AG09319 (cell line): Measurements from ENCODE around the gene SLX9.
A peak's percentile ranks its signal among the peaks of the same experiment; 100 is the strongest.

Source experiments
- DNase-seq: peaks from one replicate; pipeline ENCODE4 v3.0.0-alpha.2; 2010; ENCODE audit warnings: low read depth; ENCODE audit errors: extremely low read depth
- CTCF ChIP-seq: IDR thresholded peaks from 2 replicates; pipeline ENCODE4 v1.5.1; 2011; ENCODE audit warnings: low read depth, mild to moderate bottlenecking, inconsistent platforms, low read length, moderate library complexity

The SLX9 gene

GRCh38 chr21:44948426-44949120 lies 8.7 kb downstream of the SLX9 start:
- DNase-seq = no peak
- no peak for TF ChIP-seq CTCF

GRCh38 chr21:44949161-44949778 lies 9.4 kb downstream of the SLX9 start:
- DNase-seq = no peak
- no peak for TF ChIP-seq CTCF

- DNase-seq = no peak
- peak; percentile 89 for TF ChIP-seq CTCF
These were observed 10.0 kb downstream of the SLX9 start for GRCh38 chr21:44949779-44950198.

GRCh38 chr21:44950351-44950750 lies 10.5 kb downstream of the SLX9 start:
- no peak for TF ChIP-seq CTCF
- no peak for DNase-seq

GRCh38 chr21:44951186-44951915 lies 11.5 kb downstream of the SLX9 start:
- DNase-seq = no peak
- TF ChIP-seq CTCF = no peak

- TF ChIP-seq CTCF = no peak
- no peak for DNase-seq
These were observed 12.5 kb downstream of the SLX9 start for GRCh38 chr21:44952116-44952928.
